HG03097 (cell line): ENCODE data around the gene KIF3A.

Experiments
- ATAC-seq: cut with Tn5 transposase; IDR thresholded peaks from one replicate; pipeline ENCODE4 v1.9.1; 2021; ENCODE audit not compliant: unreplicated experiment, low FRiP score

KIF3A gene

GRCh38 chr5:132679717-132680380 is 57.5 kb downstream of the KIF3A start:
- no peak for ATAC-seq

- no peak for ATAC-seq
Observed at GRCh38 chr5:132679166-132679565, 58.2 kb downstream of the KIF3A start.

- ATAC-seq = no peak
Observed at GRCh38 chr5:132678735-132679134, 58.6 kb downstream of the KIF3A start.

DNA sequence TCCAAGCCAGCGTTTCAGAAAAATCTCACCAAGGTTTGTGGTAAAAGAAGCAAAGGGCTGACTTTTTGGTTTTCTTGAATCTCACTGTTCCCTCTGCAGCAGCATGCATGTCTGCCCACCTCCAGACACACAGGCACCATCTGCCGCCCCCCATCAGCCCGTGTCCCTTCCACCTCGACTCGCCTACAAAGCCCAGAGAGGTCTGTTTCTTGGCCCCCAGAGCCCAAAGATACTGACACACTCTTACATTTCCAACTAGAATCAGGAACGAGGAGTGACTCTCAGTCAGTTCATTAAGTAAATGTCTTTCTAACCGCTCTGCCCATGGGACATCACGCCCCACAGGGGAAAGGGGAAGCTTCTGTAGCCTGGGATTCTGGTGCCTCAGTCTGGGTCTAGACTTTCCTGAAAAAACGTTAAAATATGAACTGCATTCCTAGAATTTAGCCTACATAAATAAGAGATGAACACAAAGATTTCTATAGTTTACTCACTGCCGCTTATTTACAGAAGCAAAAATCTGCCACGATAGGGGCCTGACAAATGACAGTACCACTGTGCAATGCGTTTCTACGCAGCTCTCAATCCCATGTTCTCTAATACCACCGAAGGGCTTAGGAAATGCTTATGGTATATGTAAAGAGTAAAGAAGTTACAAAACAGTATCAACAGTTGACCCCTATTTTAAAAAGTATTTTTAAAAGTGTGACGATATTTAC is 59.5 kb downstream of the KIF3A start:
- no peak for ATAC-seq

GRCh38 chr5:132677191-132677590 is 60.2 kb downstream of the KIF3A start:
- no peak for ATAC-seq

- no peak for ATAC-seq
Observed at GRCh38 chr5:132675936-132676689, 61.2 kb downstream of the KIF3A start.

DNA sequence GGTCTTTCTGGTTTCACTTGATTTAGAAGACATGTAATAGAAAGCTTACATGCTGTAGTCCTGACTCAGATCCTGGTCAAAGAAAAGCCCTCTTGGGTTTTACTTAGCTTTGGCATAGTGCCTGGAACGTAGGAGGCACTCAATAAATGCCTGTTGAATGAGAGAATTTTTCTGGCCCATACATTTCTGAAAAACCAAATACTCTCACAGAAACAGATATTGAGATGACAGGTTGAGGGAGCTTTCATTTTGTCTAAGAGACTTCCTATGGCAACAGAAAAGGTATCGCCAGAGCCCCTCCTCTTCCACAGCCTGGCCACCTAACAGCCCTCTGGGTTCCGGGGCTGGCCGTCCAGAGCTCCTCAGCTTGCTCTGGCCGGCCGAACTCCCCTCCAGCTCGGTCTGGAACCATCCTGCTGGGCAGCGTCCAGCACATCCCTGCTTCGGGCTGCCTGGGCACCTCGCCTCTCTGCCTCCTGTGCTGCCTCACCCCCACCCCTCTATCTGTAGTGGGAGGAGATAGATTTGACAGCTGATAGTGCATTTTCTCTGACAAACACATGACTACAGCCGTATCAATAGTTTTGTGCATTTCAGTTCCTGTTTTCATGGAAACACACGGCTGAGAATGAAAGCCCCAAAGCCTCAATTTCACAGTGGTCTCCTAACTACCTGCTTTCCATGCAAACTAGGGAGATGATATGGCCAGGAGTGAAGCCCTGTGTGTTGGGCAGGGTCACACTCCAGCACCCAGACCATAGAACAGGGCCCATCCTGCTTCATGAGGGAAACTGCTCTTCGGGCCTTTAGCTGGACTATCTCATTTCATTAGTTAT is 62.5 kb downstream of the KIF3A start:
- peak; percentile 57 for ATAC-seq

GRCh38 chr5:132673939-132674630 is 63.3 kb downstream of the KIF3A start, which contains the start of gene IL4:
Gene IL4, plus strand, starts transcription at chr5:132673989. Its CDS starts 62 bp downstream, at chr5:132674051.
- no peak for ATAC-seq

- ATAC-seq = no peak
Observed at GRCh38 chr5:132673488-132673887, 63.9 kb downstream of the KIF3A start.

- ATAC-seq = no peak
Observed at GRCh38 chr5:132671000-132671399, 66.3 kb downstream of the KIF3A start.

DNA sequence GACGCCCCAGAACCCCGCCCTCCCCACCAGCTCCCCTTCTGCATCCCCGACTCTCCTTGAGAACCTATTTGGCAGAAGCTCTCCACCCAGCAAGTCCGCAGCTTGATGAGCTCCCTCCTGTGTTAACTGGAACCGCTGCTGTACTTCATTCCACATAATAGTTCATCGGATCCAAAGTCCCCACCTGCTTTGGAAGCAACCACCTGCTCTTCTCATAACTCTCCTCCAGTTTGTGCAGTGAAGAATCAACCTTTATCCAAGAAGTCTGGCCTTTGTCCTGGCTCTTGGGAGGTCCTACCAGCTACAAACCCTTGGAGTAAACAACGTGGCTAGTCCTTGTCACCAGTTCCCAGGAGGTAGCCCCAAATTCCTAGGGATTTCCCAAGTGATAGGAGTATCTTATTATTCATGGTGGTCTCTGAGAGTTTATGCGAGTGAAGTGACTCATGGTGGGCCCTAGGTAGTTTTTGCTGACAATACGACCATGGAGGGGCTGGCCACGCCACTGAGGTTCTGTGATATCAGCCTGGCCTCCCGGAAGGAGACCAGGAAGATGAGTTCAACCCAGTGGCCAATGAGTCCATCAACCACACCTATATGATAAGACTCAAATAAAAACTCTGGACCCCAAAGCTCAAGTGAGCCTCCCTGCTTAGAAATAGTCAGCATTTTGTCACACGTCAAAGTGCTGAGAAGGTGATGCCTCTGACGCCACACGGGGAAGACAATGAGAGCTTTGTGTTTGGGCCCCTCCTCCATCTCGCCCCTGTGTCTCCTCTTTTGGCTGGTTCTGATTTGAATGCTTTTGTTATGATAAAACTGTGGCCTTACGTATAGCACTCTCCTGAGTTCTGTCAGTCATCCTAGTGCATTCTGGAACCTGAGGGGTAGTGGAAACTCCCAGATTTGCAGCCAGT is 67.1 kb downstream of the KIF3A start:
- no peak for ATAC-seq

DNA sequence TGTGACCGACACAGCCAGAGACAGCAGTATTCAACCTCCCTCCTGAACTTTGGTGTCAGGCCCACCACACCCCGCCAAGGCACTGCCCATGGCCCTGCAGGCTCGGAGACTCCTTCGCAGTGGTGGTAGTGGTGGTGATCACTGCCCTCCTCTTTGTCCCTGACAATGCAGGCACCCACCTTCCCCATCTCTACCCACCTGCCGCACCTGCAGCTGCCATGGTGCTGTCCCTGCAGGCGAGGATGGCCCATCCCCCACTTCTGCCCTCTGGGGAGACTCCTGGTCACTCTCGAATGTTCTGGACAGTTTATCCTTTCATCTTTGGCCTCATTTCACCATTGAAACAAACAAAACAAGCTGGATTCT is 67.9 kb downstream of the KIF3A start:
- no peak for ATAC-seq

DNA sequence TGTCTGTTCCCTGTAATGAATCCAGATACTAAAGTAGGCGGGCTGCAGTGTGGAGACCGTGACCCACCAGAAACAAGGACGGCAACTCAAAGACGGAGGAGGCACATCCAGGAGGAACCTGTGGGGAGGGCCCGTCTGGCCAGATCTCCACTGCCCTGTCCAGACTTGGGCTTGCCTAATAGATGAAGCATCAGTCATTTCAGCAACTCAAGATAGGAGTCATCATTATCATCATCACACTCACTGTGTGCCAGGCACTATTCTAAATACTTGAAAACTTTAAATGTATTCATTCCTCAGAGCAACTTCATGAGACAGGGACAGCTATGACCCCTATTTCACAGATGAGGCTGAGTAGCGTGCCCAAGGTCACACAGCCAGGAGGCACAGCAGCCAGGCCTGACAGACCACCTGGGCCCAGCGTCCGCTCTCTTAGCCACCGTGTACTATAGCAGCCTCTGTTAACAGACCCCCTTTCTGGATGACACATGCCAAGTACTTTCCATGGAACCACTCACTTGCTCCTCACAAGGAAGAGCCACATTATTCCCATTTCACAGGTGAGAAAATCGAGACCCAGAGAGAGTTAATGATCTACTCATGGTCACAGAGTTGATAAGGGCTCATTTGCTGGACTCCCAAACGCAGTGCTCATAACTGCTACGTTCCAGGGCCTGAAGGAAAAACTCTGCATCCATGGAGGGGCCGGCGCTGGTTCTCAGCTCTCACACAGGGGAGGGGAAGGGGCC is 68.5 kb downstream of the KIF3A start:
- no peak for ATAC-seq

- ATAC-seq = no peak
Observed at GRCh38 chr5:132667761-132668705, 69.3 kb downstream of the KIF3A start.

DNA sequence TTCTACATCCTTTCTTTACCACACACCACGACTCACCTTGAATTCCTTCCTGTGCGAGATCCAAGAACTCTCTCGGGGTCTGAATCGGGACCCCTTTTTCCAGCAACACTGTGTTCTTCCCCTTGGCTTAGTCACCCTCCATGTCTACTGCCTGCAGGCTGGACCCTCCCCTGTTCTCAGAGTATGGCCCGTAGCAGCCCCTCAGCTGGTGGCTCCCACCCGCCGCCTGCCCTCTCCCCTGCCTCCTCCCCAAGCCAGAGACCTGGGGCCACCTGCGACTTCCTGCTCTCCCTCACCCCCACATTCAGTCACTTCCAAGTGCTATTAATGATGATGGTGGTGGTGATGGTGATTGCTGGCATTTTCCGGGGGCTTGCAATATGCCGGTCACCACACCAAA is 70.0 kb downstream of the KIF3A start:
- no peak for ATAC-seq

GRCh38 chr5:132666310-132667123 is 70.8 kb downstream of the KIF3A start:
- no peak for ATAC-seq
